IPS-18c (cell line): Measurements from ENCODE around the gene GATAD2A.

Source experiments
- H3K4me3 ChIP-seq: 2 replicates; pipeline ENCODE4 v1.7.0; 2013; ENCODE audit warnings: low read depth, mild to moderate bottlenecking, low read length, moderate library complexity; ENCODE audit not compliant: insufficient read depth
- H3K9me3 ChIP-seq: one replicate; pipeline ENCODE4 v1.6.1; 2013; ENCODE audit warnings: mild to moderate bottlenecking, low read length, moderate library complexity; ENCODE audit not compliant: control insufficient read depth, insufficient read depth

The GATAD2A gene

GRCh38 chr19:19487950-19488874, 82.7 kb downstream of the GATAD2A start:
- no peak overlapping the region for H3K4me3 ChIP-seq

DNA sequence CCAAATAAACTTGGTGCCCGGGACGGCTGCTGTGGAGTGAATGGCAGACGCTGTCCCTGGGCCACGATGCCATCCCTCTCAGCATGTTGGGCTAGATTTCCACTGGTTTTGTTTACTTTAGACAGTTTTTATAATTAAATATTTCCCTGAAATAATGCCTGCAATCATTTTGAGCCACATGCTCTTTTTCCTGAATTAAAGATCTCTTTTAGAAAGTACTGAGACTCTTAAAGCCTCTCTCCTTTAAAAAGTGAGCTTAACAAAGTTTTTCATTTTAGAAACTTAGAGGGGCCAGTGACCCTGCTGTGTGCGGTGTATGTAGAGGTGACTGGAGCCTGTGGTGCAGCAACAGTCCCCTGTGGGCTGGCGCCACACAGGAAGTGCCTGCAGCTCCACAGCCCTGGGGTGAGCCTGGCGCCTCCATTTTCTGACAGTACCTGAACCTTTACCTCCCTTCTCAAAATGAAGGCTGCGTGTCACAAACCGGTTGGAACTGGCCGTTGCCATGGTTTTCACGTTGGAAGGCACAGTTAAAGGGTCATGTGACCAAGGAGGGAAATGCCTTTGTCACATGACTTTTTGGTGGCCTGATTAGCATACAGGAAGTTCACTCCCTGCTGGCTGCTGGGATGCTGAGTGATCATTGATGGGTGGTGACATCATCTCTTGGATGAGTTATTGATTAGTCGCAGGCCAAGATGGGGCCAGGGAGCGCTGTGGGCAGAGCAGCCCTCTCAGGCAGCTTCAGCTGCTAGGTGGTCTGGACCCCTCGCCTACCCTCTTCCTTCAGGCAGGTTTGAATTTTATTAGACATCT, 83.6 kb downstream of the GATAD2A start:
- H3K4me3 ChIP-seq, result no peak overlapping the region

More at GRCh38 chr19:19487950-19488874, 82.7 kb downstream of the GATAD2A start:
- no peaks in the 10 kb centered on the region for H3K9me3 ChIP-seq

GRCh38 chr19:19489804-19490204, 84.3 kb downstream of the GATAD2A start:
- Histone ChIP-seq H3K9me3 (no peaks in the 10 kb centered on the region), H3K4me3 (no peak overlapping the region)

More for the DNA sequence above, 83.6 kb downstream of the GATAD2A start:
- no peaks in the 10 kb centered on the region for H3K9me3 ChIP-seq

- Histone ChIP-seq H3K9me3 (no peaks in the 10 kb centered on the region), H3K4me3 (no peak overlapping the region)
These were observed 84.9 kb downstream of the GATAD2A start for GRCh38 chr19:19490214-19490968.

GRCh38 chr19:19491321-19492025, 86.0 kb downstream of the GATAD2A start:
- Histone ChIP-seq H3K4me3 (no peak overlapping the region), H3K9me3 (no peaks in the 10 kb centered on the region)

- Histone ChIP-seq H3K9me3 (no peaks in the 10 kb centered on the region), H3K4me3 (no peak overlapping the region)
These were observed 86.6 kb downstream of the GATAD2A start for GRCh38 chr19:19492026-19492610.

DNA sequence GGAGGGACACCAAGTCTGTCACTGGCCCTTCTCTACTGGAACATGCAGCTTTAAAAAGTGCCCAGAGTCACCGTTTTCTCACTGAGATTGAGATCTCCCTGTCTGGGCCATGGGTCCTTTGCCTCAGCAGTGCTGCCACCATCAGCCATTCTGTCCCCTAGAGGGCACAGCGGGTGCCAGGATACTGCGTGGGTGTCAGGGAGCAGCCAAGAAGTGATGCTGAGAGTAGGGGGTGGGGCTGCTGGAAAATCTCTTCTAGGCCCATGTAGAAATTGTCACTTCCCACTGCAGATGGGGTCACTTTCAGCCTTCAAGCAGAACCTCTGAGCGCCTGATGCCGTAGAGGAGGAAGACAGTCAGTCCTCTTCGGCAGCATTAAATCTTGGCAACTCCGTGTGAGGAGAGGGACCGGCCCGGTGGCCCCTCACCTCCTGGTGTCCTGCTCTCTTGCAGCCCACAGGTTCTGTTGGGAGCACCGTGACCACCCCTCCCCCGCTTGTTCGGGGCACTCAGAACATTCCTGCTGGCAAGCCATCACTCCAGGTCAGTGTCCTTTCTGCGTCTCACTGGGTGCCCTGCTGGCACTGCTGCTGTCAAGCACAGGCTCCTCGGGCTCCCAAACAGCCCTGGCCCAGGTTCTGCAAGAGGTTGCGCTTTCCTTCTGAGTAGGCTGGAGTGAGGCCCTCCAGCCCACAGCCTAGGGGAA, 88.5 kb downstream of the GATAD2A start:
- H3K4me3 ChIP-seq, result no peak overlapping the region
- H3K9me3 ChIP-seq, result no peaks in the 10 kb centered on the region

DNA sequence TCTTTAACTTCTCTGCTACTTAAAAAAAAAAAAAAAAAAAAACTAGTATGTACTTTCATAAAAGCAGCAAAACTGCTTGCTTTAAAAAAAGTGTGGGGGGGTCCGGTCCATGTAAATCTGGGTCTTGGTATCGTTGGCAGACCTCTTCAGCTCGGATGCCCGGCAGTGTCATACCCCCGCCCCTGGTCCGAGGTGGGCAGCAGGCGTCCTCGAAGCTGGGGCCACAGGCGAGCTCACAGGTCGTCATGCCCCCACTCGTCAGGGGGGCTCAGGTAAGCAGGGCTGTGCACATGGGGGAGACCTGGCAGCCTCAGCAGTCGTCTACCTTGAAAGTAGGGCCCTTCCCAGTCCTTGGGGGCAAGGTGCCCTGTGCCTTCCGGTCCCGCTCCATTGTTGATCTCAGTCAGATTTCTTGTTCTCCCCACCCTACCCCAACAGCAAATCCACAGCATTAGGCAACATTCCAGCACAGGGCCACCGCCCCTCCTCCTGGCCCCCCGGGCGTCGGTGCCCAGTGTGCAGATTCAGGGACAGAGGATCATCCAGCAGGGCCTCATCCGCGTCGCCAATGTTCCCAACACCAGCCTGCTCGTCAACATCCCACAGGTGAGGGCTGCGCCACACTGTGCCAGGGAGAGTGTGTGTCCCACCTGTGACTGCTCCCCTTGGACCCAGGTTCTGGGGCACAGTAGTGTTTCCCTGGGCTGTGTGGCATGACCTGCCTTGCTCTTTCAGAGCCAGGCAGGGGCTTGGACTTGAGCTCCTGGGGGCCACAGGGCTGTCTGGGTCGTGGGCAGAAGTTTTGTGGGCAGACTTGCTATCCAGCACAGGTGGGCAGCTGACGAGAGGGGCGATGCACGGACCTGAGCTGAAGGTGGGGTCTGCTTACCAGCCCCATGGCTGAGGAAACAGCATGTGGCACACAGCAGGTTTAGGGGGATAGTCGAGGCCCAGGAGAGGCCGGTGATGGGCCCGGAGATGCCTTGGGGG, 90.4 kb downstream of the GATAD2A start:
- Histone ChIP-seq H3K9me3 (peaks cover 2% of the 10 kb centered on the region), H3K4me3 (no peak overlapping the region)

DNA sequence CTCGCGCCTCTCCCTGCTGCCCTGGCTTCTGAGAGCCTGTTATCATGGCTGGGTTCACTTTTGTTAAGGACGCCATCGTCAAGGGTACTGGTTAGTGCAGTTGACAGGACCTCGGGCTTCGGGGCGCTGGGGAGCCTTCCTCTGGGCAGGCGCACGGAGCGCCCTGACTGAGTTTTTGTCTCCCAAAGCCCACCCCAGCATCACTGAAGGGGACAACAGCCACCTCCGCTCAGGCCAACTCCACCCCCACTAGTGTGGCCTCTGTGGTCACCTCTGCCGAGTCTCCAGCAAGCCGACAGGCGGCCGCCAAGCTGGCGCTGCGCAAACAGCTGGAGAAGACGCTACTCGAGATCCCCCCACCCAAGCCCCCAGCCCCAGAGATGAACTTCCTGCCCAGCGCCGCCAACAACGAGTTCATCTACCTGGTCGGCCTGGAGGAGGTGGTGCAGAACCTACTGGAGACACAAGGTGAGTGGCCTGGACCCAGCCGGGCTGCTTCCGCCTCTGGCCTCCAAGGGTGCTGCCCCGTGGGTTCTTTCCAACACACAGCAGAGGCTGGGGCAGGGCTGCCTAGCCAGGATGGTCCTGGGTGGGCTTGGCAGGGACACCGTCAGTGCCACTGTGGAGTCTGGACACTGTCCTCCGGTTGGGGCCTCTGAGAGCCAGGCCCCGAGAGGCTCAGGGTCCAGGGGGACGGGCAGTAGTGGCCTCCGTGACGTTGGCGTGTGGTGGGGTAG, 92.9 kb downstream of the GATAD2A start:
- Histone ChIP-seq H3K9me3 (peaks cover 2% of the 10 kb centered on the region), H3K4me3 (no peak overlapping the region)

- peaks cover 2% of the 10 kb centered on the region for H3K9me3 ChIP-seq
These were observed 94.0 kb downstream of the GATAD2A start for GRCh38 chr19:19499272-19499995.

DNA sequence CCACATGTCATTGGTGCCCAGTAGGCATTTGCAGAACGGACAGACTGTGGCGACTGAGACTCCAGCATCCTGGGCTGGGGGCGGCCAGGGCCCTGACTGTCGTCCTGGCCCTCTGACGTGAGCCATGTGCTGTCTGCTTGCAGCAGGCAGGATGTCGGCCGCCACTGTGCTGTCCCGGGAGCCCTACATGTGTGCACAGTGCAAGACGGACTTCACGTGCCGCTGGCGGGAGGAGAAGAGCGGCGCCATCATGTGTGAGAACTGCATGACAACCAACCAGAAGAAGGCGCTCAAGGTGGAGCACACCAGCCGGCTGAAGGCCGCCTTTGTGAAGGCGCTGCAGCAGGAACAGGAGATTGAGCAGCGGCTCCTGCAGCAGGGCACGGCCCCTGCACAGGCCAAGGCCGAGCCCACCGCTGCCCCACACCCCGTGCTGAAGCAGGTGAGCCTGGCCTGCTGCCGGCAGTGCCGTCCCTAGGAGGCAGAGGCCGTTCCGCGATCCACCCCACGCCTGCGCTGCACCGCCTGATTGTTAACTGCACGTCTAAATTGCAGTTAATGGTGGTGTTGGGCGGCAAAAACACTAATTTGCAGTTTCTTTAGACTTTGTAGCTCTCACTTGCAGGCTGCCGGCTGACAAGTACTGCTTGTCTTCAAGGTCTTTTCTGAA, 95.6 kb downstream of the GATAD2A start:
- H3K4me3 ChIP-seq, result no peak overlapping the region
- peaks cover 2% of the 10 kb centered on the region for H3K9me3 ChIP-seq

More at GRCh38 chr19:19499272-19499995, 94.0 kb downstream of the GATAD2A start:
- no peak overlapping the region for H3K4me3 ChIP-seq

GRCh38 chr19:19501798-19502197, 96.3 kb downstream of the GATAD2A start:
- Histone ChIP-seq H3K9me3 (peaks cover 2% of the 10 kb centered on the region), H3K4me3 (no peak overlapping the region)

DNA sequence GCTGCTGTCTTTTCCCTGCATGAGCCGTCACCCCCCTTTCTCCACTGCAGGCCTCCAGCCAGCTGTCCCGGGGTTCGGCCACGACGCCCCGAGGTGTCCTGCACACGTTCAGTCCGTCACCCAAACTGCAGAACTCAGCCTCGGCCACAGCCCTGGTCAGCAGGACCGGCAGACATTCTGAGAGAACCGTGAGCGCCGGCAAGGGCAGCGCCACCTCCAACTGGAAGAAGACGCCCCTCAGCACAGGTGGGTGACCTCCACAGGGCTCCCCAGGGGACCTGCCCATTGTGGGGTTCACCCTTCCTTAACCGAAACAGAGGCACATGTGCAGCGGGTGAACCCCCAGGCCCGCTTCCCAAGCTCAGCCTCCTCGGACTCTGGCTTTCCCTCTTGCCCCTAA, 96.8 kb downstream of the GATAD2A start:
- H3K9me3 ChIP-seq, result peaks cover 2% of the 10 kb centered on the region
- H3K4me3 ChIP-seq, result no peak overlapping the region
